RWPE2 (cell line): Measurements from ENCODE around the gene PRDM16.

Source experiments
- ATAC-seq: fragments of 200-7000 bp; cut with Tn5 transposase; 3 replicates; pipeline ENCODE4 v1.9.1; 2021; ENCODE audit warnings: low read depth
- DNase-seq: peaks from one replicate; pipeline ENCODE4 v3.0.0-alpha.2; 2020; ENCODE audit warnings: low spot score
- H3K27ac ChIP-seq: fragments of 450-650 bp; 2 replicates; pipeline ENCODE4 v1.5.1; 2017; ENCODE audit warnings: mild to moderate bottlenecking; ENCODE audit not compliant: poor library complexity, severe bottlenecking
- H3K27me3 ChIP-seq: fragments of 250-450 bp; sonication (Bioruptor Pico); 2 replicates; pipeline ENCODE4 v1.5.1; 2021; ENCODE audit warnings: mild to moderate bottlenecking, moderate library complexity; ENCODE audit not compliant: insufficient read depth, poor library complexity, severe bottlenecking
- H3K36me3 ChIP-seq: fragments of 250-450 bp; sonication (Bioruptor Pico); 2 replicates; pipeline ENCODE4 v1.5.1; 2020; ENCODE audit warnings: low read depth, mild to moderate bottlenecking, moderate library complexity
- H3K4me1 ChIP-seq: fragments of 250-450 bp; sonication (Bioruptor Pico); 2 replicates; pipeline ENCODE4 v1.5.1; 2021; ENCODE audit warnings: mild to moderate bottlenecking, moderate library complexity; ENCODE audit not compliant: insufficient read depth, poor library complexity, severe bottlenecking
- H3K4me3 ChIP-seq: fragments of 250-450 bp; sonication (Bioruptor Pico); 2 replicates; pipeline ENCODE4 v1.5.1; 2021; ENCODE audit warnings: mild to moderate bottlenecking, moderate library complexity; ENCODE audit not compliant: severe bottlenecking
- H3K9me3 ChIP-seq: fragments of 250-450 bp; sonication (Bioruptor Pico); 2 replicates; pipeline ENCODE4 v1.5.1; 2021; ENCODE audit warnings: mild to moderate bottlenecking, moderate library complexity; ENCODE audit not compliant: severe bottlenecking
- TF ChIP-seq, protein P1 (sequence below): fragments of 450-650 bp; IDR thresholded peaks from one replicate; pipeline ENCODE4 v1.5.1; 2017; ENCODE audit warnings: mild to moderate bottlenecking, moderate library complexity; ENCODE audit not compliant: poor library complexity, severe bottlenecking

PRDM16 gene

DNA sequence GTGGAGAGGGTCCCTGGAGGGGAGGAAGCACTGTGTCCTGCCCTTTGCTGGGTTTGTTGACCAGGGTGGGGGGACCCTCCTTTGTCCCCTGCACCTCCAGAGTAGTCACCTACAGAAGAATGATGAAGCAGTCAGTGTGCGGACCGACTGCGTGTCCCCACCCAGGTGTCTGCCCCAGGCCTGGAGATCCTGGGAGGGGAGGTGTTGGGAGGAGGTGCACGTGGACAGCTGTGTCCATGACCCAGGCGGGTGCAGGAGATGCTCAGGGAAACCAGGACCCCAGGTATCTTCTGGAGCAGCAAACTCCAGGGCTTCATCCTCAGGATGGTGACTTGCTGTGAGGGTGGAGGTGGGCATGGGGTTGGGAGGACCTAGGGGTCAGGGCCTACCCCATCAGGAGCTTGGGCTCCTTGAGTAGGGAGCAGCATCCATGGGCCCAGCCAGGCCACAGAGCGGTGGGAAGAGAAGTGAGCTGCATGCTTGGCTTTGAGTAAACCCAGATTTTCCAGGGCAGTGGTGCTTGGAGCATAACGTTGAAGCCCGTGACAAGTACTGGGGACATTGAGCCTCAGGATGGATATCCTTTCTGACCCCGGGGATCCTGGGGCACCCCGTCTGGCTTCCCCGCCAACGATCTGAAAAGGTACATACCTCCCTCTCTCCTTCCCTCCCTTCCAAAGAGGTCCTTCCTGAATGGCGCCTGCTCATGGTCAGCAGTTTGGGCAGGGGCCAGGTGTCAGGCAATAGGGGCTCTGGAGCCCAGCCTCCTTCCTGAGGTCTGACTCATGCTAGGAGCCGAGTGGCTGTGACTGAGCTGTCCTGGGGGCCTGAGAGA lies 34.1 kb upstream of the PRDM16 start:
- ATAC-seq (no peak), DNase-seq (no peak)
- Histone ChIP-seq H3K27ac (no peak overlapping the region), H3K36me3 (no peaks in the 10 kb centered on the region), H3K4me3 (no peak overlapping the region), H3K27me3 (peaks cover 4% of the 10 kb centered on the region), H3K4me1 (no peaks in the 10 kb centered on the region), H3K9me3 (no peaks in the 10 kb centered on the region)
- TF ChIP-seq, protein P1, sequence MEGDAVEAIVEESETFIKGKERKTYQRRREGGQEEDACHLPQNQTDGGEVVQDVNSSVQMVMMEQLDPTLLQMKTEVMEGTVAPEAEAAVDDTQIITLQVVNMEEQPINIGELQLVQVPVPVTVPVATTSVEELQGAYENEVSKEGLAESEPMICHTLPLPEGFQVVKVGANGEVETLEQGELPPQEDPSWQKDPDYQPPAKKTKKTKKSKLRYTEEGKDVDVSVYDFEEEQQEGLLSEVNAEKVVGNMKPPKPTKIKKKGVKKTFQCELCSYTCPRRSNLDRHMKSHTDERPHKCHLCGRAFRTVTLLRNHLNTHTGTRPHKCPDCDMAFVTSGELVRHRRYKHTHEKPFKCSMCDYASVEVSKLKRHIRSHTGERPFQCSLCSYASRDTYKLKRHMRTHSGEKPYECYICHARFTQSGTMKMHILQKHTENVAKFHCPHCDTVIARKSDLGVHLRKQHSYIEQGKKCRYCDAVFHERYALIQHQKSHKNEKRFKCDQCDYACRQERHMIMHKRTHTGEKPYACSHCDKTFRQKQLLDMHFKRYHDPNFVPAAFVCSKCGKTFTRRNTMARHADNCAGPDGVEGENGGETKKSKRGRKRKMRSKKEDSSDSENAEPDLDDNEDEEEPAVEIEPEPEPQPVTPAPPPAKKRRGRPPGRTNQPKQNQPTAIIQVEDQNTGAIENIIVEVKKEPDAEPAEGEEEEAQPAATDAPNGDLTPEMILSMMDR = no peak

- H3K4me1 ChIP-seq = no peaks in the 10 kb centered on the region
- DNase-seq (no peak), ATAC-seq (no peak)
- no peaks in the 10 kb centered on the region for H3K9me3 ChIP-seq
- no peaks in the 10 kb centered on the region for H3K36me3 ChIP-seq
- no peak overlapping the region for H3K27ac ChIP-seq
- TF ChIP-seq, protein P1 = no peak
- no peaks in the 10 kb centered on the region for H3K27me3 ChIP-seq
- no peak overlapping the region for H3K4me3 ChIP-seq
These were observed 33.2 kb upstream of the PRDM16 start for GRCh38 chr1:3035563-3036446.

DNA sequence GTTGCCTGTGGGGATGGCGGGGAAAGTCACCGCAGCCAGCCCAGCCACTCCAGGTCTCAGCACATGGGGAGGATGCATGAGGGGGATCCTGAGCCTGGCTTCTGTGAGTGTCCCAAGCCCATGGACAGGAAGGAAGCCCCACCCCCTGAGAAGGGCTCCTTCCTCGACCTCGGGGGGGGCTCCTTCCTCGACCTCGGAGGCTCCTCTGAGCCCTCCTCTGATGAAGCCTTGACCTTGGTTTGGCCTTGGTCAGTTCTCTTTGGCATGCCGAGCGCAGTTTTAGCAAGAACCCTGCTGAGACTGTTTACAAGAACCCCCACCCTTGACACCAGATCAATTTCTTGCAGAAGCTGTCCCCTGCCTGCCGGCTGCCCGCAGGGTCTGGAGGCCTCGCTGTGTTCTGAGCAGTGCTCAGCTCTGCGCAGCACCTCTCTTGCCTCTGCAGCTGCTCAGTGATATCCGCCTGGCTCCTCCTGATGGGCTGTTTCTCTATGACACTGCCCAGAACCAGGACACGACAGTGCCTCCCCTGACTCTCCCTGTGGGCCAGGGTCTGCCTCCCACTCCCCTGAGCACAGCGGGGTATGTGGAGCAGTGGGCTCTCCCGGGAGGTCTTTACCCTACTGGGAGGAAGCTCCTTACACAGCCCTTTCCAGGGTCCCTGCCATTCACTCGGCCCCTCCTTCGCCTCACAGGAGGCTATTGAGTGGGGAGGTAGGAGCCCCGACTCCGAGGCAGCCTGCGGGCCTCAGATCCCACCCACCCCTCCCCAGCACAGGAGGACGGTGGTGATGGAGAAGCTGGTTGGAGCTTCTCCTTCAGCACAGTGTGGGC lies 32.3 kb upstream of the PRDM16 start:
- no peak overlapping the region for H3K4me3 ChIP-seq
- H3K27me3 ChIP-seq = no peaks in the 10 kb centered on the region
- ATAC-seq (no peak), DNase-seq (peak; percentile 32)
- TF ChIP-seq, protein P1 = no peak
- no peaks in the 10 kb centered on the region for H3K4me1 ChIP-seq
- no peaks in the 10 kb centered on the region for H3K9me3 ChIP-seq
- H3K27ac ChIP-seq = no peak overlapping the region
- H3K36me3 ChIP-seq = no peaks in the 10 kb centered on the region

GRCh38 chr1:3037281-3038040 lies 31.5 kb upstream of the PRDM16 start:
- Histone ChIP-seq H3K4me3 (no peak overlapping the region), H3K36me3 (no peaks in the 10 kb centered on the region), H3K9me3 (no peaks in the 10 kb centered on the region), H3K27ac (no peak overlapping the region), H3K27me3 (no peaks in the 10 kb centered on the region), H3K4me1 (no peaks in the 10 kb centered on the region)
- DNase-seq = peak; percentile 33
- no peak for ATAC-seq
- TF ChIP-seq, protein P1 = no peak
